ENCODE results near the gene GBGT1.
"Not testable (repeated sequence)": the region's sequence is repeated elsewhere in the genome, so short reads cannot be mapped to it uniquely, and the experiment has no call there.

GRCh38 chr9:133205481-133205887, 41.8 kb upstream of the GBGT1 start:
- TF ChIP-seq CTCF (IDR thresholded peaks at IDR 0.05; ENCODE audit: insufficient read depth, low read length, poor library complexity, severe bottlenecking); EZH2phosphoT487 (conservative IDR thresholded peaks at IDR 0.05; ENCODE audit: low read length): not testable (repeated sequence)

Data from SU-DHL-6 (cell line).